SU-DHL-6 (cell line): ENCODE data around the gene TBC1D20.

Experiments used
- H2AFZ ChIP-seq: fragments of 200-600 bp; sonication (generic); 2 replicates; pipeline ENCODE4 v1.6.1; 2014; ENCODE audit warnings: low read depth, mild to moderate bottlenecking, moderate library complexity, mixed read lengths, antibody characterized with exemption, low read length; ENCODE audit not compliant: severe bottlenecking
- H3F3A ChIP-seq: fragments of 200-600 bp; shearing (Covaris generic); 2 replicates; pipeline ENCODE4 v1.6.0; 2016; ENCODE audit warnings: antibody characterized with exemption, mild to moderate bottlenecking; ENCODE audit not compliant: insufficient read depth
- H3K27ac ChIP-seq: fragments of 200-600 bp; sonication (generic); 2 replicates; pipeline ENCODE4 v1.5.1; 2016; ENCODE audit warnings: low read depth, mild to moderate bottlenecking, low read length, moderate library complexity, mixed read lengths
- H3K27me3 ChIP-seq: fragments of 200-600 bp; sonication (generic), shearing (Covaris generic); 2 replicates; pipeline ENCODE4 v1.6.0; 2014; ENCODE audit warnings: mild to moderate bottlenecking, low read length
- H3K36me3 ChIP-seq: fragments of 200-600 bp; sonication (generic); 2 replicates; pipeline ENCODE4 v1.6.1; 2014; ENCODE audit warnings: mild to moderate bottlenecking, low read length, mixed read lengths
- H3K4me2 ChIP-seq: fragments of 300-600, 200-600 bp; shearing (Covaris generic), sonication (generic); 2 replicates; pipeline ENCODE4 v1.6.0; 2014; ENCODE audit warnings: low read length, low read depth, mild to moderate bottlenecking; ENCODE audit not compliant: poor library complexity, severe bottlenecking
- H3K4me3 ChIP-seq: fragments of 200-600 bp; sonication (generic); 2 replicates; pipeline ENCODE4 v1.5.1; 2014; ENCODE audit warnings: antibody characterized with exemption, low read length, mild to moderate bottlenecking, mixed read lengths; ENCODE audit not compliant: insufficient read depth, poor library complexity, severe bottlenecking
- H3K79me2 ChIP-seq: fragments of 200-600 bp; sonication (generic); 2 replicates; pipeline ENCODE4 v1.6.1; 2014; ENCODE audit warnings: mild to moderate bottlenecking, low read length, moderate library complexity; ENCODE audit not compliant: insufficient read depth
- H3K9ac ChIP-seq: fragments of 200-600 bp; sonication (generic); 2 replicates; pipeline ENCODE4 v1.7.0; 2014; ENCODE audit warnings: mild to moderate bottlenecking, low read length
- H3K9me2 ChIP-seq: fragments of 200-600 bp; sonication (generic); replicated peaks from 2 replicates; pipeline ENCODE4 v1.6.1; 2014; ENCODE audit warnings: low read length; ENCODE audit not compliant: insufficient read depth
- H3K9me3 ChIP-seq: fragments of 200-600 bp; sonication (generic); 2 replicates; pipeline ENCODE4 v1.6.1; 2014; ENCODE audit warnings: low read length, mixed read lengths; ENCODE audit not compliant: insufficient read depth
- H4K20me1 ChIP-seq: fragments of 200-600 bp; sonication (generic); 2 replicates; pipeline ENCODE4 v1.6.1; 2014; ENCODE audit warnings: low read depth, mild to moderate bottlenecking, antibody characterized with exemption, low read length, moderate library complexity, mixed read lengths
- EZH2phosphoT487 ChIP-seq: fragments of 200-600 bp; sonication (generic), shearing (Covaris generic); conservative IDR thresholded peaks from 2 replicates; pipeline ENCODE4 v1.6.1; 2018; ENCODE audit warnings: mild to moderate bottlenecking, antibody characterized with exemption, low read length, moderate library complexity, mixed read lengths
- TF ChIP-seq, protein P1 (sequence below): fragments of 200-600 bp; sonication (generic); IDR thresholded peaks from one replicate; pipeline ENCODE4 v1.5.1; 2017; ENCODE audit warnings: antibody characterized with exemption, mild to moderate bottlenecking, low read length, moderate library complexity; ENCODE audit not compliant: insufficient read depth, poor library complexity, severe bottlenecking

TBC1D20 gene

GRCh38 chr20:414161-414560, 48.2 kb downstream of the TBC1D20 start:
- Histone ChIP-seq H4K20me1 (no peaks in the 10 kb centered on the region), H3K27ac (no peak overlapping the region), H3F3A (0 out of 2 replicates have a peak, but pooled peaks cover 5% of the 10 kb centered on the region), H3K27me3 (no peaks in the 10 kb centered on the region), H3K36me3 (peaks cover 5% of the 10 kb centered on the region), H3K9me2 (no peaks in the 10 kb centered on the region), H3K79me2 (no peaks in the 10 kb centered on the region; the same call in 1 of the 2 replicates), H3K4me3 (no peak overlapping the region), H2AFZ (no peak overlapping the region), H3K9me3 (no peaks in the 10 kb centered on the region), H3K4me2 (no peak overlapping the region), H3K9ac (no peak overlapping the region)
- TF ChIP-seq, protein P1, sequence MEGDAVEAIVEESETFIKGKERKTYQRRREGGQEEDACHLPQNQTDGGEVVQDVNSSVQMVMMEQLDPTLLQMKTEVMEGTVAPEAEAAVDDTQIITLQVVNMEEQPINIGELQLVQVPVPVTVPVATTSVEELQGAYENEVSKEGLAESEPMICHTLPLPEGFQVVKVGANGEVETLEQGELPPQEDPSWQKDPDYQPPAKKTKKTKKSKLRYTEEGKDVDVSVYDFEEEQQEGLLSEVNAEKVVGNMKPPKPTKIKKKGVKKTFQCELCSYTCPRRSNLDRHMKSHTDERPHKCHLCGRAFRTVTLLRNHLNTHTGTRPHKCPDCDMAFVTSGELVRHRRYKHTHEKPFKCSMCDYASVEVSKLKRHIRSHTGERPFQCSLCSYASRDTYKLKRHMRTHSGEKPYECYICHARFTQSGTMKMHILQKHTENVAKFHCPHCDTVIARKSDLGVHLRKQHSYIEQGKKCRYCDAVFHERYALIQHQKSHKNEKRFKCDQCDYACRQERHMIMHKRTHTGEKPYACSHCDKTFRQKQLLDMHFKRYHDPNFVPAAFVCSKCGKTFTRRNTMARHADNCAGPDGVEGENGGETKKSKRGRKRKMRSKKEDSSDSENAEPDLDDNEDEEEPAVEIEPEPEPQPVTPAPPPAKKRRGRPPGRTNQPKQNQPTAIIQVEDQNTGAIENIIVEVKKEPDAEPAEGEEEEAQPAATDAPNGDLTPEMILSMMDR: no peak
- TF ChIP-seq EZH2phosphoT487: no peak

DNA sequence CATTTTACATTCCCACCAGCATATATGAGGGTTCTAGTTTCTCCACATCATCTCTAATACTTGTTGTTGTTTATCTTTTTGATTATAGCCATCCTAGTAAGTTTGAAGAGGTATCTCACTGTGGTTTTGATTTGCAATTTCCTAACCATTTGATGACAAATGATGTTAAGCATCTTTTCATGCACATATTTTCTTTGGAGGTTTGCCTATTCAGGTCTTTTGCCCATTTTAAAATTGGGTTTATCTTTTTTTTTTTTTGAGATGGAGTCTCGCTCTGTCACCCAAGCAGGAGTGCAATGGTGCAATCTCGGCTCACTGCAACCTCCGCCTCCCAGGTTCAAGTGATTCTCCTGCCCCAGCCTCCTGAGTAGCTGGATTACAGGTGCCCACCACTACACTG, 50.3 kb downstream of the TBC1D20 start:
- H3K9me3 ChIP-seq: no peaks in the 10 kb centered on the region
- no peak for TF ChIP-seq EZH2phosphoT487
- TF ChIP-seq, protein P1: no peak
- H3K4me2 ChIP-seq: no peak overlapping the region
- no peaks in the 10 kb centered on the region for H4K20me1 ChIP-seq
- 0 out of 2 replicates have a peak, but pooled peaks cover 5% of the 10 kb centered on the region for H3F3A ChIP-seq
- no peak overlapping the region for H3K4me3 ChIP-seq
- no peaks in the 10 kb centered on the region for H3K9me2 ChIP-seq
- no peaks in the 10 kb centered on the region; the same call in 1 of the 2 replicates for H3K79me2 ChIP-seq
- H3K27me3 ChIP-seq: no peaks in the 10 kb centered on the region
- no peak overlapping the region for H3K9ac ChIP-seq
- no peak overlapping the region for H2AFZ ChIP-seq
- no peak overlapping the region for H3K27ac ChIP-seq
- peaks cover 5% of the 10 kb centered on the region for H3K36me3 ChIP-seq

DNA sequence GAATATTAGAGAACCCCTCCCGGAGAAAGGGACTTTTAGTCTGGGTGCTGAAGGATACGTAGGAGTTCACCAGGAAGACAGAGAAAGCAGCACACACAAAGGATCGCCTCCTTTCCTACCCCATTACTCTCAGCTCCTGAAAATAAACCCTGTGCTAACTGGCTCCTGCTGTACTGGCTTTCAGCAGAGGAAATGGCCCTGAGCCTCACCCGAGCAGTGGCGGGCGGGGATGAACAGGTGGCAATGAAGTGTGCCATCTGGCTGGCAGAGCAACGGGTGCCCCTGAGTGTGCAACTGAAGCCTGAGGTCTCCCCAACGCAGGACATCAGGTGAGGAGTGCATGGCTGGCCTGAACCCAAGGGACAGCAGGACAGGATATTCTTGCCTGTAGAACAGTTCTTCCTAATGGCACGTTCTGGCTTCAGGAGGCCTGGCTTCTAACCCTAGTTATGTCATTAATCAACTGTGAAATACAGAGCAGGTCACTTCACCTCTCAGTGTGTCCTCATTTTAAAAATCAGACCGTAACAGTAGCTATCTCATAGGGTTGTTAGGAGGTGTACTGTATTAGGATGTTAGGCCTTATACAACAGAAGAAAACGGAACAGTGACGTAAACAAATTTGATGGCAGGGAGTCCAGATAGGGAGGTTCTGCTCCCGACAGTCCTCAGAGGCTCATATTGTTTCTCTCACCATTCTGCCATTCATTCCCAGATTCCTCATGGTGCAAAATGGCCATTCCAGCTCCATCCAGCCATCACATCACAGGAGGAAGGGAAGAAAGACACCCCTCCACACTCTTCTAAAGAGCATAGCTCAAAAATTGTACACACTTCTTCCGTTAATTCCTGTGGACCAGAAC, 52.4 kb downstream of the TBC1D20 start:
- H3K9me3 ChIP-seq: no peaks in the 10 kb centered on the region
- no peaks in the 10 kb centered on the region for H3K27me3 ChIP-seq
- H3F3A ChIP-seq: 0 out of 2 replicates have a peak, but pooled peaks cover 5% of the 10 kb centered on the region
- H3K27ac ChIP-seq: 0 out of 2 replicates have a peak overlapping the region, but pooled peaks have one; percentile 6
- no peaks in the 10 kb centered on the region; the same call in 1 of the 2 replicates for H3K79me2 ChIP-seq
- H4K20me1 ChIP-seq: no peaks in the 10 kb centered on the region
- no peak for TF ChIP-seq EZH2phosphoT487
- TF ChIP-seq, protein P1: no peak
- peaks cover 5% of the 10 kb centered on the region for H3K36me3 ChIP-seq
- H3K9me2 ChIP-seq: no peaks in the 10 kb centered on the region
- H3K4me3 ChIP-seq: peak overlapping the region; percentile 70
- peak overlapping the region; percentile 80 for H3K9ac ChIP-seq
- H2AFZ ChIP-seq: no peak overlapping the region
- H3K4me2 ChIP-seq: peak overlapping the region; percentile 72
